ENCODE measurements around the gene TMEM196. TPM values are rescaled to one million over a fixed set of nuclear protein-coding genes. Genes with fewer than 3 reads are reported as not detected.

TMEM196 gene
- total RNA-seq, 2 donors from 2014 or later, result 0.26 TPM; not detected in 1

DNA sequence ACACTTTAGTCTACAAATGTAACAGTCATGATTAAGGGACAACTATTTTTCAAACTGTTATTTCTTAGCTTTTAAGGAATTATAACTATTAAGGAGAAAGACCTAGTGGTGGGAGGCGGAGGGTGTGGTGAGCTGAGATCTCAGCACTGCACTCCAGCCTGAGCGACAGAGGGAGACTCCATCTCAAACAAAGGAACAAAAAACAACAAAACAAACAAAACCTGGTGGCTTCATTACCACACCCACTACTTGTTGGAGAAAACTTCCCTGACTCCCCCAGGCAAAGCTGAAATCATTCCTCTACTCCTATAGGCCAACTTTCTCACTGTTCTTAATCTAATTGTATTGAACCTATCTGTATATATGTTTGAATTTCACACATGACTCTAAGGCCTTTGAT is 67.8 kb downstream of the TMEM196 start:
- H3K4me3 ChIP-seq, result no peak overlapping the region
- 74 to 82% methylated on average over 2 of the region's 2 CpGs for WGBS, 2 donors
- no peak for ATAC-seq
- H3K27ac ChIP-seq, result no peak overlapping the region
- no peaks in the 10 kb centered on the region for H3K36me3 ChIP-seq (replicated peaks in 1 of 2; ENCODE audit: insufficient read depth in 1 of 2, low read depth in 2 of 2)
- H3K27me3 ChIP-seq, result no peaks in the 10 kb centered on the region
- intact Hi-C loops (cut with DNase I), result no loop called here
- DNase-seq, result no peak
- no peaks in the 10 kb centered on the region for H3K9me3 ChIP-seq
- no peak for TF ChIP-seq POLR2A (IDR thresholded peaks at IDR 0.05)
- TF ChIP-seq, protein P1, sequence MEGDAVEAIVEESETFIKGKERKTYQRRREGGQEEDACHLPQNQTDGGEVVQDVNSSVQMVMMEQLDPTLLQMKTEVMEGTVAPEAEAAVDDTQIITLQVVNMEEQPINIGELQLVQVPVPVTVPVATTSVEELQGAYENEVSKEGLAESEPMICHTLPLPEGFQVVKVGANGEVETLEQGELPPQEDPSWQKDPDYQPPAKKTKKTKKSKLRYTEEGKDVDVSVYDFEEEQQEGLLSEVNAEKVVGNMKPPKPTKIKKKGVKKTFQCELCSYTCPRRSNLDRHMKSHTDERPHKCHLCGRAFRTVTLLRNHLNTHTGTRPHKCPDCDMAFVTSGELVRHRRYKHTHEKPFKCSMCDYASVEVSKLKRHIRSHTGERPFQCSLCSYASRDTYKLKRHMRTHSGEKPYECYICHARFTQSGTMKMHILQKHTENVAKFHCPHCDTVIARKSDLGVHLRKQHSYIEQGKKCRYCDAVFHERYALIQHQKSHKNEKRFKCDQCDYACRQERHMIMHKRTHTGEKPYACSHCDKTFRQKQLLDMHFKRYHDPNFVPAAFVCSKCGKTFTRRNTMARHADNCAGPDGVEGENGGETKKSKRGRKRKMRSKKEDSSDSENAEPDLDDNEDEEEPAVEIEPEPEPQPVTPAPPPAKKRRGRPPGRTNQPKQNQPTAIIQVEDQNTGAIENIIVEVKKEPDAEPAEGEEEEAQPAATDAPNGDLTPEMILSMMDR (IDR thresholded peaks at IDR 0.05), result no peak
- peaks cover 25% of the 10 kb centered on the region for H3K4me1 ChIP-seq

DNA sequence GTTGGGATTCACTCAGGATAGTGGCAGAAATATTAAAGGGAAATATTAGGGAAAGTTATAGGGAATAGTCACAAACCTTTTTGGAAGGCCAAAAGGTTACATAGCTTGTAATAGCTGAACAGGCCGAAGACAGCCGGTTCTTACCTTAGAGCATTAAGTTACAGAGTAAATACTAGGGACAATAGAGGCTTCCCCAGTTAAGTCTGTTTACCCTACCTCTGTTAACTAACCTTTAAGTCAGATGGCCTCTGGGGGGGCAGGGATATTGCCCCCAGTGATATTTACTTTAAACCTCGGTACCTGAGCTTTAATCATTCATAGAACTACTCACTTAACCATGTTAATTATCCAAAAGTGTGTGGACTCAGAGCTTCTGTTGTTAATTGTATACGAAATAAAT is 71.9 kb downstream of the TMEM196 start:
- Histone ChIP-seq H3K27ac (no peak overlapping the region), H3K4me1 (peaks cover 2% of the 10 kb centered on the region), H3K9me3 (no peaks in the 10 kb centered on the region), H3K4me3 (no peak overlapping the region), H3K36me3 (replicated peaks in 1 of 2; ENCODE audit: insufficient read depth in 1 of 2, low read depth in 2 of 2) (peaks cover 0 to 2% of the 10 kb centered on the region in 2 donors), H3K27me3 (no peaks in the 10 kb centered on the region)
- TF ChIP-seq POLR2A (IDR thresholded peaks at IDR 0.05), result no peak
- DNase-seq, result no peak
- intact Hi-C loops (cut with DNase I), result no loop called here
- 66 to 73% methylated on average over 4 of the region's 4 CpGs for WGBS, 2 donors
- no peak for ATAC-seq

DNA sequence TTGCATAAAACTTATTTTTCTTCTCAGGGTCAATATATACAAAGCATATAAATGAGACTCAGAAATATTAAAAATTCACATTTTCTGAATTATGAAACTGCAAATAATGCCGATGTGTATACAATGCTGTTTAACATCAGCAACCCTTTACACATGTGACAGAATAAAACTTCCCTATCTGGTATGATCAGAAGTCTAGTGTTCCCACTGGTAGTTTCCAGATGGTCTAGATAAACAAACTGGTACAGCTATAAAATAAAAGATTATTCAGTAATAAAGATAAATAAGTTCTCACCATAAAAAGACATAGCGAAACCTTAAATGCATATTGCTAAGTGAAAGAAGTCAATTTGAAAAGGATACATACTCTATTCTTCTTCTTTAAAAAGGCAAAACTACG is 72.5 kb downstream of the TMEM196 start:
- H3K4me3 ChIP-seq, result no peak overlapping the region
- H3K27me3 ChIP-seq, result no peaks in the 10 kb centered on the region
- H3K36me3 ChIP-seq (replicated peaks in 1 of 2; ENCODE audit: insufficient read depth in 1 of 2, low read depth in 2 of 2), result peaks cover 0 to 2% of the 10 kb centered on the region in 2 donors
- ATAC-seq, result no peak
- H3K27ac ChIP-seq, result no peak overlapping the region
- intact Hi-C loops (cut with DNase I), result no loop called here
- DNase-seq, result no peak
- 92 to 98% methylated on average over 3 of the region's 3 CpGs for WGBS, 2 donors
- H3K4me1 ChIP-seq, result no peaks in the 10 kb centered on the region
- no peak for TF ChIP-seq POLR2A (IDR thresholded peaks at IDR 0.05)
- TF ChIP-seq, protein P1 (IDR thresholded peaks at IDR 0.05), result no peak
- H3K9me3 ChIP-seq, result no peaks in the 10 kb centered on the region

DNA sequence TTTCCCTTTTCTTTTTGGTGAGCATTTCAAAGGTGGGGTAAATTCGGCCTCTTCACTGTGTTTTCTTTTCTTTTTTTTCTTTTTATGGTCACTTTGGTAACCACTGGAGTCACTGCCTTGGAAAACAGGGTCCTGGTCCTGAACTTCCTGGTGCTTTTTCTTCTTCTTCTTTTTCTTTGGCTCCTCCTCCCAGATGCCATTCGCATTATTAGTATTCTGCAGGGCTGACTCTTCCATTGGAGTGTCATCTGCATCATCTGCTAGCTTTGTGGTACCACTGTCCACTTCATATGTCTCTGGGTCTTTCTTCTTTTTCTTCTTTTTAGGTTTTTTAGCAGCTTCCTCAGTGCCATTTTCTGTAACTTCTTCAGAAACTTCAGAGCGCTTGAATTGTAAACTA is 75.1 kb downstream of the TMEM196 start:
- no peak overlapping the region for H3K4me3 ChIP-seq
- intact Hi-C loops (cut with DNase I), result no loop called here
- no peak for DNase-seq

DNA sequence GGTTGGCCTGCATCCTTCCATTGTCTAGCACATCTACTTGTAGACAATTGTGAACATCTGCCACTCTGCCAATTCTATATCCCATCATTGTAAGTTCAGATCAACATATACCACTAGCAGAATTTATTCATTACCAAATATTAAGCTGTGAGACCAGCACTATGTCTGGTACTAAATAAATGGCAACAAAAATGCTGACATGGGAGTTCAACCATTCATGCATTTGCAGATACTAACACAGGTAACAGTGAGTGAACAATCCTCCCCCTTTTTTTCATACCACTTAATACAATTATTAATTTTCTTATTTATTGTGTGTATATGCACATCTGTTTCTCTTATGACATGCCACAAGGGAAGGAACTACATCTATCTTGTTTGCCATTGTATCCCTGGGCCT is 76.5 kb downstream of the TMEM196 start:
- TF ChIP-seq, protein P1 (IDR thresholded peaks at IDR 0.05), result no peak
- TF ChIP-seq POLR2A (IDR thresholded peaks at IDR 0.05), result no peak
- intact Hi-C loops (cut with DNase I), result no loop called here
- Histone ChIP-seq H3K27ac (no peak overlapping the region), H3K27me3 (no peaks in the 10 kb centered on the region), H3K9me3 (no peaks in the 10 kb centered on the region), H3K4me3 (no peak overlapping the region), H3K4me1 (no peaks in the 10 kb centered on the region), H3K36me3 (replicated peaks in 1 of 2; ENCODE audit: insufficient read depth in 1 of 2, low read depth in 2 of 2) (peaks cover 0 to 2% of the 10 kb centered on the region in 2 donors)
- ATAC-seq, result no peak
- no peak for DNase-seq

More for the DNA sequence above, 75.1 kb downstream of the TMEM196 start:
- Histone ChIP-seq H3K27ac (no peak overlapping the region), H3K9me3 (no peaks in the 10 kb centered on the region), H3K36me3 (replicated peaks in 1 of 2; ENCODE audit: insufficient read depth in 1 of 2, low read depth in 2 of 2) (peaks cover 0 to 2% of the 10 kb centered on the region in 2 donors), H3K4me1 (no peaks in the 10 kb centered on the region), H3K27me3 (no peaks in the 10 kb centered on the region)
- TF ChIP-seq, protein P1 (IDR thresholded peaks at IDR 0.05), result no peak
- TF ChIP-seq POLR2A (IDR thresholded peaks at IDR 0.05), result no peak
- ATAC-seq, result no peak
- WGBS, 2 donors, result 83 to 89% methylated on average over 3 of the region's 3 CpGs

Data from body of pancreas (tissue), 4 donors.